ENCODE measurements around the gene NCKAP5. TPM values are rescaled to one million over a fixed set of nuclear protein-coding genes. Genes with fewer than 3 reads are reported as not detected.

Gene NCKAP5
- total and polyA plus RNA-seq, 10 donors: 0.39 to 6.0 (median 3.3) TPM

- H3K9me3 ChIP-seq: no peaks in the 10 kb centered on the region
- no peak overlapping the region for H3K4me3 ChIP-seq
- intact Hi-C loops (cut with DNase I; ENCODE audit: low total_unique reads): no loop called here
- no peak overlapping the region for H3K27ac ChIP-seq
- H3K4me1 ChIP-seq: no peaks in the 10 kb centered on the region
- 88 to 96% (median 95%) methylated on average over 4 of the region's 4 CpGs for WGBS, 5 donors
- no peaks in the 10 kb centered on the region for H3K27me3 ChIP-seq (replicated peaks in 1 of 7)
- no peak for DNase-seq
- H3K36me3 ChIP-seq: no peaks in the 10 kb centered on the region
- no peak for TF ChIP-seq CTCF (IDR thresholded peaks at IDR 0.05 in 8 of 11, conservative IDR thresholded peaks at IDR 0.05 in 3 of 11)
- TF ChIP-seq POLR2A (IDR thresholded peaks at IDR 0.05): no peak
- TF ChIP-seq POLR2AphosphoS5 (IDR thresholded peaks at IDR 0.05): no peak
Measured at GRCh38 chr2:132726155-132726554, 842.1 kb downstream of the NCKAP5 start.

- WGBS, 5 donors: 83 to 90% (median 86%) methylated on average over 9 of the region's 9 CpGs
- Histone ChIP-seq H3K9me3 (no peaks in the 10 kb centered on the region), H3K27me3 (replicated peaks in 1 of 7) (no peaks in the 10 kb centered on the region), H3K36me3 (no peaks in the 10 kb centered on the region), H3K27ac (no peak overlapping the region), H3K4me3 (no peak overlapping the region), H3K4me1 (no peaks in the 10 kb centered on the region)
- no peak for DNase-seq
- intact Hi-C loops (cut with DNase I; ENCODE audit: low total_unique reads): no loop called here
- no peak for TF ChIP-seq CTCF (IDR thresholded peaks at IDR 0.05 in 8 of 11, conservative IDR thresholded peaks at IDR 0.05 in 3 of 11)
- TF ChIP-seq POLR2A (IDR thresholded peaks at IDR 0.05): no peak
- TF ChIP-seq POLR2AphosphoS5 (IDR thresholded peaks at IDR 0.05): no peak
Measured at GRCh38 chr2:132725748-132726147, 842.5 kb downstream of the NCKAP5 start.

DNA sequence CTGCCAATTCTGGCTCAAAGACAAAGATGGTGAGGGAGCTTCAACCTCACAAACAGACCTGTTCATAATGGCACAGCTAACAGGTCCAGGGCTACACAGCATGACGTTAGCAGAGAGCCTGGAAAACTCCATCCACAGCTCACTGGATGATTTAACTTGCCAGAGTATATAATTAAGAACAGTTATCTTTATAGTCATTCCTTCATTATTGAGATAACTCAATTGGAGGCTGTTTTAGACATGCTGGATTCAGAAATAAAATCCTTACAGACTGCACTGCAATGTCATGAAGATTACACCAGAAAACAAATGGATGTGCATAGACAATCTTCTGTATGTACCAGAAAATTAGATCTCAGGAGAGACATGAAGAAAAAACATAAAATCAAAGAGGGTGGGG lies 843.1 kb downstream of the NCKAP5 start:
- H3K4me3 ChIP-seq: no peak overlapping the region
- TF ChIP-seq POLR2A (IDR thresholded peaks at IDR 0.05) (no peak), CTCF (IDR thresholded peaks at IDR 0.05 in 8 of 11, conservative IDR thresholded peaks at IDR 0.05 in 3 of 11) (no peak), POLR2AphosphoS5 (IDR thresholded peaks at IDR 0.05) (no peak)
- no peaks in the 10 kb centered on the region for H3K36me3 ChIP-seq
- H3K9me3 ChIP-seq: no peaks in the 10 kb centered on the region
- H3K4me1 ChIP-seq: no peaks in the 10 kb centered on the region
- H3K27me3 ChIP-seq (replicated peaks in 1 of 7): no peaks in the 10 kb centered on the region
- WGBS, 5 donors: 45 to 70% (median 54%) methylated on average over 1 of the region's 1 CpG
- no peak overlapping the region for H3K27ac ChIP-seq
- DNase-seq: no peak
- intact Hi-C loops (cut with DNase I; ENCODE audit: low total_unique reads): no loop called here

DNA sequence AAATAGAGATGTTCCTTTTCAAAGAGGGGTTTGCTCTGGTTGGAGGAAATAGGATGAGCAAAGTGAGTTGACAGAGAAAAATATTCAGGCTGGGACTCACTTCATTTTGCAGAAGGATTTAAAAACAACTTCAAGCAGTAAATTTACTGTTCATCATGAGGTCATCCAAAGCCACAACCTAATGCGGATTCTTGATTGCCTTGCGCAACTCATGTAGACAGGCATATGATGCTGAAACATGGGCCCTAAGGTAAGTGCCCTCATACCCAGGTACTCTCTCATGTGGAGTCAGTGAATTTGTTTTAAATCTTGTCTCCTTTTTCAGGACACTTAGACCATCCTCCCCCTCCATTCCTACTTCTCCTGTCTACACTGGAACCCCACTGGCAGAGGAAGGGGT lies 846.3 kb downstream of the NCKAP5 start:
- H3K9me3 ChIP-seq: no peaks in the 10 kb centered on the region
- 90 to 100% (median 95%) methylated on average over 2 of the region's 2 CpGs for WGBS, 5 donors
- no peaks in the 10 kb centered on the region for H3K4me1 ChIP-seq
- intact Hi-C loops (cut with DNase I; ENCODE audit: low total_unique reads): no loop called here
- TF ChIP-seq CTCF (IDR thresholded peaks at IDR 0.05 in 8 of 11, conservative IDR thresholded peaks at IDR 0.05 in 3 of 11) (no peak), POLR2A (IDR thresholded peaks at IDR 0.05) (no peak), POLR2AphosphoS5 (IDR thresholded peaks at IDR 0.05) (no peak)
- no peak overlapping the region for H3K4me3 ChIP-seq
- H3K27me3 ChIP-seq (replicated peaks in 1 of 7): no peaks in the 10 kb centered on the region
- no peak overlapping the region for H3K27ac ChIP-seq
- no peaks in the 10 kb centered on the region for H3K36me3 ChIP-seq
- DNase-seq: no peak

All from spleen (tissue), 11 donors.